OCI-LY3 (cell line): ENCODE results near the gene GMNC.

ENCODE experiments used
- H2AFZ ChIP-seq: fragments of 200-600, 300-600 bp; shearing (Covaris generic); 2 replicates; pipeline ENCODE4 v1.6.0; 2014; ENCODE audit warnings: antibody characterized with exemption, low read depth, low read length
- H3K27ac ChIP-seq: fragments of 200-600, 300-600 bp; sonication (generic); 2 replicates; pipeline ENCODE4 v1.5.1; 2014; ENCODE audit warnings: mild to moderate bottlenecking, low read length, moderate library complexity, mixed read lengths
- H3K27me3 ChIP-seq: fragments of 200-600, 300-600 bp; sonication (generic); 2 replicates; pipeline ENCODE4 v1.6.1; 2014; ENCODE audit warnings: low read depth, low read length, mixed read lengths
- H3K36me3 ChIP-seq: fragments of 200-600, 300-600 bp; sonication (generic); replicated peaks from 2 replicates; pipeline ENCODE3; 2014; ENCODE audit warnings: low read depth, low read length, mixed read lengths
- H3K4me1 ChIP-seq: fragments of 300-600, 200-600 bp; sonication (generic); 2 replicates; pipeline ENCODE4 v1.6.1; 2014; ENCODE audit warnings: low read length, mixed read lengths
- H3K4me2 ChIP-seq: fragments of 200-600, 300-600 bp; sonication (generic); 2 replicates; pipeline ENCODE4 v1.6.1; 2014; ENCODE audit warnings: low read length, mixed read lengths
- H3K4me3 ChIP-seq: fragments of 300-600, 200-600 bp; sonication (generic); 2 replicates; pipeline ENCODE4 v1.5.1; 2014; ENCODE audit warnings: antibody characterized with exemption, mild to moderate bottlenecking, low read length, moderate library complexity
- H3K79me2 ChIP-seq: fragments of 300-600, 200-600 bp; shearing (Covaris generic); 2 replicates; pipeline ENCODE4 v1.6.1; 2014; ENCODE audit warnings: mild to moderate bottlenecking, low read length, mixed read lengths
- H3K9ac ChIP-seq: fragments of 300-600, 200-600 bp; shearing (Covaris generic); 2 replicates; pipeline ENCODE4 v1.6.0; 2014; ENCODE audit warnings: mild to moderate bottlenecking, low read length, moderate library complexity
- H3K9me3 ChIP-seq: fragments of 200-600, 300-600 bp; shearing (Covaris generic); 2 replicates; pipeline ENCODE4 v1.6.1; 2014; ENCODE audit warnings: low read length, mixed read lengths; ENCODE audit not compliant: insufficient read depth
- H4K20me1 ChIP-seq: fragments of 200-600, 300-600 bp; sonication (generic); 2 replicates; pipeline ENCODE4 v1.6.1; 2016; ENCODE audit warnings: low read length, mixed read lengths; ENCODE audit not compliant: insufficient read depth
- CTCF ChIP-seq: fragments of 200-600, 300-600 bp; sonication (generic); IDR thresholded peaks from 2 replicates; pipeline ENCODE4 v1.5.1; 2014; ENCODE audit warnings: antibody characterized with exemption, low read length, low read depth
- EZH2phosphoT487 ChIP-seq: fragments of 200-600 bp; shearing (Covaris generic); IDR thresholded peaks from 2 replicates; pipeline ENCODE4 v1.6.1; 2018; ENCODE audit warnings: antibody characterized with exemption, mixed run types, low read depth

Gene GMNC

GRCh38 chr3:190853464-190853863 lies 9.0 kb downstream of the GMNC start:
- Histone ChIP-seq H3K79me2 (no peaks in the 10 kb centered on the region), H2AFZ (no peak overlapping the region), H3K9ac (no peak overlapping the region)

GRCh38 chr3:190849607-190850006 lies 12.9 kb downstream of the GMNC start:
- Histone ChIP-seq H3K36me3 (no peaks in the 10 kb centered on the region), H3K4me3 (no peak overlapping the region), H3K4me2 (no peak overlapping the region), H3K27me3 (no peaks in the 10 kb centered on the region), H3K9ac (no peak overlapping the region), H3K79me2 (no peaks in the 10 kb centered on the region), H3K9me3 (no peaks in the 10 kb centered on the region), H3K4me1 (no peaks in the 10 kb centered on the region), H4K20me1 (no peaks in the 10 kb centered on the region), H2AFZ (no peak overlapping the region), H3K27ac (no peak overlapping the region)
- TF ChIP-seq CTCF (no peak), EZH2phosphoT487 (no peak)

More at GRCh38 chr3:190853464-190853863, 9.0 kb downstream of the GMNC start:
- H3K4me1 ChIP-seq: no peaks in the 10 kb centered on the region
- no peaks in the 10 kb centered on the region for H3K36me3 ChIP-seq
- no peak overlapping the region for H3K27ac ChIP-seq
- H3K4me2 ChIP-seq: no peak overlapping the region
- TF ChIP-seq EZH2phosphoT487: no peak
- no peak for TF ChIP-seq CTCF
- no peaks in the 10 kb centered on the region for H3K27me3 ChIP-seq
- no peaks in the 10 kb centered on the region for H4K20me1 ChIP-seq
- H3K4me3 ChIP-seq: no peak overlapping the region
- no peaks in the 10 kb centered on the region for H3K9me3 ChIP-seq

GRCh38 chr3:190848870-190849269 lies 13.6 kb downstream of the GMNC start:
- Histone ChIP-seq H3K9me3 (no peaks in the 10 kb centered on the region), H3K36me3 (no peaks in the 10 kb centered on the region), H3K27me3 (no peaks in the 10 kb centered on the region), H3K9ac (no peak overlapping the region), H3K27ac (no peak overlapping the region), H3K4me3 (no peak overlapping the region), H3K79me2 (no peaks in the 10 kb centered on the region), H4K20me1 (no peaks in the 10 kb centered on the region), H3K4me2 (no peak overlapping the region), H2AFZ (no peak overlapping the region), H3K4me1 (no peaks in the 10 kb centered on the region)
- no peak for TF ChIP-seq EZH2phosphoT487
- TF ChIP-seq CTCF: no peak

GRCh38 chr3:190847436-190847835 lies 15.1 kb downstream of the GMNC start:
- Histone ChIP-seq H2AFZ (no peak overlapping the region), H3K4me3 (no peak overlapping the region), H3K27me3 (no peaks in the 10 kb centered on the region), H3K4me1 (no peaks in the 10 kb centered on the region), H3K9me3 (no peaks in the 10 kb centered on the region), H3K4me2 (no peak overlapping the region), H3K9ac (no peak overlapping the region), H4K20me1 (no peaks in the 10 kb centered on the region), H3K79me2 (no peaks in the 10 kb centered on the region), H3K36me3 (no peaks in the 10 kb centered on the region), H3K27ac (no peak overlapping the region)
- no peak for TF ChIP-seq CTCF
- TF ChIP-seq EZH2phosphoT487: no peak
